ENCODE results near the gene DYNLRB1. TPM values are rescaled to one million over a fixed set of nuclear protein-coding genes. Genes with fewer than 3 reads are reported as not detected.

DYNLRB1 gene
- total and polyA plus RNA-seq, 2 experiments from 2014 or later: 103 to 224 TPM

GRCh38 chr20:34500823-34501222 is 15.4 kb upstream of the DYNLRB1 start:
- no peaks in the 10 kb centered on the region for H3K27me3 ChIP-seq
- no peaks in the 10 kb centered on the region for H3K4me1 ChIP-seq (ENCODE audit: insufficient read depth)
- H2AFZ ChIP-seq: no peak overlapping the region
- DNase-seq (ENCODE audit: low spot score): no peak
- TF ChIP-seq EZH2phosphoT487 (IDR thresholded peaks at IDR 0.05; ENCODE audit: low read depth, severe bottlenecking, unreplicated experiment) (no peak), CTCF (IDR thresholded peaks at IDR 0.05; ENCODE audit: poor library complexity) (no peak), EZH2 (IDR thresholded peaks at IDR 0.05; ENCODE audit: borderline replicate concordance) (no peak)
- 93% methylated on average over 1 of the region's 1 CpG for WGBS (ENCODE audit: low lambda C conversion rate, missing lambda C conversion rate)
- H3K4me2 ChIP-seq: no peak overlapping the region
- H3K27ac ChIP-seq: no peak overlapping the region
- H3K4me3 ChIP-seq: no peak overlapping the region
- H4K20me1 ChIP-seq (ENCODE audit: insufficient read depth, poor library complexity, severe bottlenecking): no peaks in the 10 kb centered on the region
- peaks cover 47% of the 10 kb centered on the region for H3K79me2 ChIP-seq
- H3K9me2 ChIP-seq (replicated peaks; ENCODE audit: insufficient read depth): no peaks in the 10 kb centered on the region
- H3K36me3 ChIP-seq (replicated peaks; ENCODE audit: insufficient read depth, low read depth): no peaks in the 10 kb centered on the region
- H3K9me3 ChIP-seq (ENCODE audit: low read depth): peaks cover 5% of the 10 kb centered on the region

GRCh38 chr20:34506480-34506879 is 9.7 kb upstream of the DYNLRB1 start:
- H4K20me1 ChIP-seq (ENCODE audit: insufficient read depth, poor library complexity, severe bottlenecking): no peaks in the 10 kb centered on the region
- no peak for DNase-seq (ENCODE audit: low spot score)
- H2AFZ ChIP-seq: no peak overlapping the region
- no peak overlapping the region for H3K4me2 ChIP-seq
- peaks cover 7% of the 10 kb centered on the region for H3K79me2 ChIP-seq
- no peaks in the 10 kb centered on the region for H3K9me2 ChIP-seq (replicated peaks; ENCODE audit: insufficient read depth)
- no peaks in the 10 kb centered on the region for H3K27me3 ChIP-seq
- 89% methylated on average over 3 of the region's 3 CpGs for WGBS (ENCODE audit: low lambda C conversion rate, missing lambda C conversion rate)
- H3K36me3 ChIP-seq (replicated peaks; ENCODE audit: insufficient read depth, low read depth): no peaks in the 10 kb centered on the region
- H3K27ac ChIP-seq: no peak overlapping the region
- no peaks in the 10 kb centered on the region for H3K4me1 ChIP-seq (ENCODE audit: insufficient read depth)
- no peaks in the 10 kb centered on the region for H3K9me3 ChIP-seq (ENCODE audit: low read depth)
- TF ChIP-seq EZH2 (IDR thresholded peaks at IDR 0.05; ENCODE audit: borderline replicate concordance) (no peak), EZH2phosphoT487 (IDR thresholded peaks at IDR 0.05; ENCODE audit: low read depth, severe bottlenecking, unreplicated experiment) (no peak), CTCF (IDR thresholded peaks at IDR 0.05; ENCODE audit: poor library complexity) (no peak)
- no peak overlapping the region for H3K4me3 ChIP-seq

- Histone ChIP-seq H3K4me2 (no peak overlapping the region), H3K4me1 (ENCODE audit: insufficient read depth) (peaks cover 9% of the 10 kb centered on the region), H2AFZ (no peak overlapping the region), H3K79me2 (peaks cover 3% of the 10 kb centered on the region), H3K27ac (no peak overlapping the region), H3K27me3 (no peaks in the 10 kb centered on the region), H3K9me2 (replicated peaks; ENCODE audit: insufficient read depth) (no peaks in the 10 kb centered on the region), H3K9me3 (ENCODE audit: low read depth) (no peaks in the 10 kb centered on the region), H3K4me3 (no peak overlapping the region), H3K36me3 (replicated peaks; ENCODE audit: insufficient read depth, low read depth) (no peaks in the 10 kb centered on the region), H4K20me1 (ENCODE audit: insufficient read depth, poor library complexity, severe bottlenecking) (no peaks in the 10 kb centered on the region)
- 95% methylated on average over 4 of the region's 4 CpGs for WGBS (ENCODE audit: low lambda C conversion rate, missing lambda C conversion rate)
- TF ChIP-seq EZH2 (IDR thresholded peaks at IDR 0.05; ENCODE audit: borderline replicate concordance): no peak
- no peak for DNase-seq (ENCODE audit: low spot score)
Measured at GRCh38 chr20:34507702-34508413, 8.4 kb upstream of the DYNLRB1 start.

- Histone ChIP-seq H3K27me3 (no peaks in the 10 kb centered on the region), H3K4me2 (no peak overlapping the region), H3K4me1 (ENCODE audit: insufficient read depth) (peaks cover 9% of the 10 kb centered on the region), H3K9me3 (ENCODE audit: low read depth) (no peaks in the 10 kb centered on the region), H3K79me2 (peaks cover 7% of the 10 kb centered on the region), H3K4me3 (no peak overlapping the region), H3K36me3 (replicated peaks; ENCODE audit: insufficient read depth, low read depth) (no peaks in the 10 kb centered on the region), H4K20me1 (ENCODE audit: insufficient read depth, poor library complexity, severe bottlenecking) (no peaks in the 10 kb centered on the region), H3K9me2 (replicated peaks; ENCODE audit: insufficient read depth) (no peaks in the 10 kb centered on the region), H2AFZ (no peak overlapping the region), H3K27ac (peak overlapping the region; percentile 68)
- DNase-seq (ENCODE audit: low spot score): no peak
- TF ChIP-seq EZH2 (IDR thresholded peaks at IDR 0.05; ENCODE audit: borderline replicate concordance): no peak
- TF ChIP-seq CTCF (IDR thresholded peaks at IDR 0.05; ENCODE audit: poor library complexity): no peak
- no peak for TF ChIP-seq EZH2phosphoT487 (IDR thresholded peaks at IDR 0.05; ENCODE audit: low read depth, severe bottlenecking, unreplicated experiment)
- 95% methylated on average over 1 of the region's 1 CpG for WGBS (ENCODE audit: low lambda C conversion rate, missing lambda C conversion rate)
Measured at GRCh38 chr20:34510575-34510974, 5.6 kb upstream of the DYNLRB1 start.

All from hepatocyte (in vitro differentiated cells).